Fibroblast of skin of left biceps (primary cell): ENCODE data around the gene ARID3C.

Experiments
- DNase-seq, 2 experiments: peaks; one replicate each; pipeline ENCODE4 v3.0.0-alpha.2; 2013; ENCODE audit warnings: low read depth in 2 of 2

ARID3C gene

DNA sequence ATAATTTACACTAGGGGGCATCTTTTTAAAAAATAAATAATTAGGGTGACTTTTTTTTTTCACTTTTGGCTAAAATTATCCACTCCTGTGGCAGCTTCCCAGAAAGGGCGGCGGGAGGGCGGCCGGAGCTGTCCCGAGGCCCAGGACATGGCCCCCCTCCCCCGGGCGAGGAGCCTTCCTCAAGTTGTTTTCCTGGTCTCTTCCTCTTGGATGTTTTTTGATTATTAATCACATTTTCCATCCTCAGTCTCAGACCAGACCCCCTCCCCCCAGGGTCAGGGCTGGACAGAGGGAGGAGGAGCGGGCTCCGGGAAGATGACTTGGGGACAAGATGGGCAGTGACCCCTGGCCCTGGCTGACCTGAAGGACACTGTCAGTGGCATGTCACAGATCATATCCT lies 34.7 kb downstream of the ARID3C start:
- no peak for DNase-seq

DNA sequence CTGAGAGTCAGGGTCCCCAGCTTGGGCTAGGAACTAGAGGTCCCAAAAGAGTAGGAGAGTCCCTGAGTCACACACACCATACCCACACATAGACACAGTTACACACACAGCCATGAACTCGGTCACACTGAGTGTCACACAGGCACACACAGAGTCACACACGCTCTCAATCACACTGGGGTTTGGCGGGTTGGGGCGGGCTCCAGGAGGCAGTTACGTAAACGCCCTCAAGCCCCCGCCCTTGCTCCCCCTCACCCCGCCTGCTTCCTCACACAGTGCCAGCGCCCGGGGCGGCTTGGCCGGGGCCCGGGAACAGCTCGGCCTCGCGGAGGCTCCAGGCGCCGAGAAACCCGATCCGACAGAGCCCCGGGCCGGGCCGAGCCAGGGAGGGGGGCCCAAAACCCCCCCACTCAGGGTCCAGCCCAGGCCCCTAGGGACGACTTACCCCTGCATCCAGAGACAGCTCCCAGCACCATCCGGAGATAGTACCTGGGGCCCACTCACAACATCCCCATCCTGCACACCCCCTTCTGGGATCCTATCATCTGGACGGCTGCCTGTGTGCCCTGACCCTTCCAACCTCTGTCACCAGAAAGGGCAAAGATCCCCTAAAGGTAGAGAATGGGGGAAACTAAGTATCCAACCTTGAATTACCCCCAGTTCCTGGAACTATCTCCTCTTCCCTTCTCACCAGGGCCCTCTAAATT lies 35.8 kb downstream of the ARID3C start:
- DNase-seq, result no peak

DNA sequence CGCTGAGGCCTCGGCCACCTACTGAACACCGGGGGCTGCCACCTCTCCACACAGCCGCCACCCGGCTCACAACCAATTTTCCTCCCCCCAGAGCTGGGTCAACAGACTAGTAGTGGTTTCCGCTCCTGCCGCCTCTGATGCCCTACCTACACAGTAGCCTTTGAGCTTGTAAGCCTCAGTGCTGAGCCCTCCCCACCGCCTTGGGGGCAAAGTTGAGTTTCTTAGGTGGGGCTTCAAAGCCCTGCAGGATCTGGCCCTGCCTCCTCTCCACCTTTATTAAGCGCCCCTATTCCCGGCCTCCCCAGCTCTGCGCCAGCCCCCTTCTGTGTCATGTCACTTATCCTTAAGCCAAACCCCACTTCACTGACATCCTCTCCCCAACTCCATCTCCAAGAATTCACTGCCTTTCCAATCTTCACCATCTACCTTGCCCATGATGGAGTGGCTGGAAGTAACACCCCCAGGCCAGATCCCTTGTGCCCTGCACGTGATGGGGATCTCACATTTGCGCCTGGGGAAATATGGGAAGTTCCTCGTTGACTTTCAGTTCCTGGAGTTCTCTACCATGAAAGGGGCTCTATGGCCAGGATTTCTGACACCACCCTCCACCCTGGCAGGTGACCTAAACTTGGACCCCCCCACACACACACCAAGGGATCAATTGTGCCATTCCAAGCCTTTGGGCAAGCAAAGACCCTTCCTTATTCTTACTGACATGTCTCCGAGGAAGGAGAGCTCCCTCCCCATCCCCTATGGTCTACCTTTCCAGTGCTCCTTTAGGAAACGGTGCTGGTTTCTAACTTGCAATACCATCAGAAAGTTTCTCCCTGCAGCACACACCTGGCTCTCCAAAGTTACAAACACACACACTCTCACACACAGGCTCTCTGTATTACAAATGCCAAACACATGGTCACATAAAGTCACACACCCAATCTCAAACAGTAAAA lies 36.7 kb downstream of the ARID3C start:
- DNase-seq, result no peak

DNA sequence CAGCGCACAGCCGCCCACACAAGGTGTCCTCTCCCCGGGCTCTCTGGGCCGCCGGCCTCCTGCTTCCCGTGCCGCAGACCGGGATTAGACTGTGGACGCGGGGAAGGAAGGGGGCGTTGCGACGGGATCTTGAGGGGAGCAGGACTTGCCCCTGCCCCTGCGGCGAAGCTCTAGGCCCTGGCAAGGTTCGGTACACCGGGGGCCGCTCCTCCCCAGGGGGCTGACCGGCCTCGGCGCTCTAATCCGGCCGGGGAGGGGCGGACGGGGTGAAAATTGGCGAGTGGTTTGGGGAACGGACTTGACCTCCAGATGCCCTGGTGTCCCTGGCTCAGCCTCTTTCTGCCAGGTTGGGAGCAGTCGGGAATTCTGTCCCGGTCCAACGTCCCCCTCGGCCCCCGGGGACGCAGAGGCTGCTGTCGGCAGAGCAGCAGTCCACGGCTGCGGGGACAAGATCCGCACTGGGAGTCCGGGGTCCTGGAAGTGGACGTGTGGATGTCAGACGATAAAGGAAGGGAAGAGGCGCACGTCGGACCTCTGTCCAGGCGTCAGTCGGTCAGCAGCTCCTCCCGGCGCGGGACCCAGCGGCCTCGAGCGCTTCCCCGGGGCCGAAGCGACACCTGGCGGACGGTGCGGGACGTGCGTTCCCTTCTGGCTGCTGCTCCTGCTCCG lies 37.5 kb downstream of the ARID3C start:
- DNase-seq, result no peak

DNA sequence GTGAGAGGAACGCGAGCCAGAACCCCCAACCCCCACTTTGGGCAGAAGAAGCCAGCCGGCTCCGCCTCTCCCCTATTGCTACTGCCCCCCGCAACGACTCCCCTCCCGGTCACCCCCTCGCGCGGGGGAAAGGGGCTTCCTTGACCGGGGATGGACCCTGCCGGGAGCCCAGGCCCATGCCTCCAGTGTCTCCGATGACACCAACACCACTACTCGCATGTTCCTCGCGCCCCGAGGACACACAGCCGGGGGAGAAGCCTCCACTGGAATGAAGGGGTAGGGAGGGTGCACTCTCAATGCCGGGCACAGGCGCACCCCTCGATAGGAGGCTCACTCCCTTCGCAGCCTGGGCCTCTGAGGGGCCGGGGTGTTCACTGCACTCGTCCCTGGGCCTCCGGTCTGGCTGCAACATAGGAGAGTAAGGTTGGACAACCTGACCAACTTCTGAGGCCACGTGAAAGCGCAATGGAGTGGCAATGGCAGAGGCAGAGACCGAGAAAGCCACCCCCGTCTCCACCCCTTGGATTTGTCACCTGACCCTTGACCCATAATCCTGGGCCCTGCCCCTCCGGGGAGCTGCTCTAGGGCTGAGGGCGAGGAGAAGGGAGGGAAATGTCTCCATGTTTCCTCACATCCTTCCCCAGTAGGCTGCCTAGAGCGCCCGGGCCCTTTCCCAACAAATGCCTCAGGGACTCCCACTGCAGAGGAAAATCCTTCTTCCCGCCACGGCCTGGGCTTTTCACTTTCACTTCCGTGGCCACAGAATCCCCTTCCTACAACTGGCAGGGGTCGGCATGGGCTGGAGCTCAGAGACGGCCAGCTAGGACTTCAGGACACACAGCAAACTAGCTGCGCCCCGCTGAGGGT lies 38.3 kb downstream of the ARID3C start:
- no peak for DNase-seq

DNA sequence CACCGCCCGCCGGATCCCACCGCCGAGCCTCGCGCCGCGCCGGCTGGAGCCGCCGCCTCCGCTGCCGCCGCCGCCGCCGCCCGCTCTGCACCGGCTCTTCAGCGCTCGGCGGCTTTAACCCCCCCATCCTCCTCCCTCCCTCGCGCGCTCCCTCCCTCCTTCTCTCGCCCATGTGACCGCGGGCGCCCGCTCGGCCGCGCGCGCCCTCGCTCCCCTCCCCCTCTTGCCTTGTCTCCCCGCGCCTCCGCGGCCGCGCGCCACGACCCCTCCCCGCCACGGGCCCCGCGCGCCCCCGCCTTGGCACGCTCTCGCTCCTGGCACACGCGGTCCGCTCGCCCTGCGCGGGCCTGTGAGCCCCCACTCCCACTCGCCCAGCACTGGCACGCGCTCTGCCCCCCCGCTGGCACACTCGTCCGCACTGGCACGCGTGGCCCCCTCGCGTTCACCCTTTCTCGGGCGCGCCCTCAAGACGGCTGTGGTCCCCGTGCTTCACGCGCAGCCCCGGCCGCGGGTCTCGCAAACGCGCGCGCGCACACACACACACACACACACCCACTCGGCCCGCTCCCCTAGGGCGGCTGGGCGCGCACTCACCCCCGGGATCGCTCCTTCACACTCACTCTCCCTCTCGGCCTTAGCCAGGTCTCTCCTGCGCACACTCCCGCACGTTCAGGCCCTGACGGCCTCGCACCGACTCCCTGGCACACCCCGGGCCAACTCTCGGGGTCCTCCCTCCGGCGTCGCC lies 39.1 kb downstream of the ARID3C start, which contains the start of gene CNTFR:
CNTFR (minus strand) TSS at position 89 of the 745 bp plus-strand sequence. CDS start 20,743 bp downstream, outside the sequence.
- no peak for DNase-seq

DNA sequence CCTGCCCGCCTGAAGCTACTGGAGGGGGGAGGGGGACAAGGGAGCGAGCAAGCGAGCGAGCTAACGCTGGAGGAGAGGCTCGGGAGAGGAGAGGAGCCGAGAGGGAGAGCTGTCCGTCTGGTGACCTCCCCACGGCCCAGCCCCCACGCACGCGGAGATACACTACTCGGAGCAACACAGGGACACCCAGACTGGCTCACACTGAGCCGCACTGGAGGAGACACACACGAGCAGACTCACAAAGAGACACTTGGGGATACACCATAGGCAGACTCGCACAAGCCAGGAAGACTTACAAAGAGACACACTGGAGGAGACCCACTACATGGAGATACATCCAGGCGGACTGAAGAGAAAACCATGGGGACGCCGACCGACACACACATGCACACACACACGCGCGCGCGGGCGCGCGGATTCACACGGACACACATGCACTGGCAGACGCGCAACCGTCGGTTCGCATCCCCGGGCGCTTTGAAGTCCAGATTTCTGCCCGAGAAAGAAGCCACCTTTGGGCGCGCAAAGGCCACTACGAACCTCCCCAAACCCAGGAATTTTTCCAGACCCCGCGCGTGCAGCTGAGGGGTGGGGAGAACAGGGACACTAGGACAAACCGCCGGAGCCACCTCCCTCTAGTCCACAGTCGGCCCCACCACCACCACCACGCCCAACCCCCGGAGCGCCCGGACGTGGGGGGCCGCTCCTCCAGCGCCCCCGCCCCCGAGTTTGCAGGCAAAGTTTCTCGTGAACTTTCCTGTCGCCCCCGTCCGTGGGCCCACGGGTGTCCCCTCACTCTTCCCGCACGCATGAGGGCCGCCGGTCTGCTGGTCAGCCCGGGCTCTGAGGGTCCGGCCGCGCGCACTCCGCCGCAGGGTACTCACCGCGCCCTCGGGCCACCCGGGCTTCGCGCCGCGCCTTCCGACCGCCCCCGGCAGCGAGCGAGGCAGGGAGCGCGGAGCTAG lies 39.9 kb downstream of the ARID3C start:
- no peak for DNase-seq

DNA sequence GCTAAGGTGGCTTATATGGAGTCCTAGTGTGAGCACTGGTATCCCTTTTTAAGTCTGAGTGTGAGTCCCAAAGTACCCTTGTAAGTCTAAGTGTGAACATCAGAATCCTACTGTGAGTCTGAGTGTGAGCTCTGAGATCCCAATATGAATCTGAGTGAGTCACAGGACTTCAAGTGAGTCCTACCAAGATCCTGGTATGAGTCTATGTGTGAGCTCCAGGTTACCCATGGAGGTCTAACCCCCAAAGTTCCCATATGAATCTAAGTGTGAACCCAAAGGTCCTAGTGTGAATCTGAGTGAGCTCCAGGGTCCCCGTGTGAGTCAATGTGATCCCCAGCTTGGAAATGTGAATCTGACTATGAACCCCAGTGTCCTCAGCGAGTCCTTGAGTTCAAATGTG lies 41.6 kb downstream of the ARID3C start:
- no peak for DNase-seq

DNA sequence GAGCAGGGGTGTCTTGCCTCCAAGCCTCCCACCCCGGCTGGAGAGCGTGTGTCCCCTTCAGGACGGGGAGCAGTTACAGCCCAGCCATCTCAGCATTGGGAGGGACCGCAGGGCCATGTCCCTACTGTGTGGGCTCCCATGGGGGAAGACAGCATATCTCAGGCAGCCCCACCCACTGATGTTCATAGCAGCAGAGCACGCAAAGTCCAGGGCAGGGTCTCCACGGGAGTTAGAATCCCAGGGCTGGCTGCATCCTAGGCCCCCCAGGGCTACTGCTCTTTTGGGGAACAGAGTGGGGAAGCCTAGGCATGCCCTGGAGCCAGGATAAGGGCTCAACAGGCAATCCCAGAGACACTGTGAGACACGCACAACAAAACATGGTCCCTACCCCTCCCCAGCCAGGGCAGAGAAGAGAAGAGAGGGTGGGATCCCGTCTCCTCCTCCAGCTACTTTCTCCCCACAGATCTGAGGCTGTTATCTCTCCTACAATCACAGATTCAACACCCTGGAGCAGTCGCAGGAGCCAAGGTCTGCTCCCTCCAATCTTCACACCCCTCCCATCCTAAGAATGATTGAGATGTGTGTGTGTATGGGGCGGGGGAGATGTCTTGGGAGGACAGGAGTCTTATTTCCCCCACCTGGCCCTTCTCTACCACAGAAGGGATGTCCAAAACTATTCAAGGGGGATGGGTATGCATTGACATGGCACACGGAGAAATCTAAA lies 42.8 kb downstream of the ARID3C start:
- no peak for DNase-seq

DNA sequence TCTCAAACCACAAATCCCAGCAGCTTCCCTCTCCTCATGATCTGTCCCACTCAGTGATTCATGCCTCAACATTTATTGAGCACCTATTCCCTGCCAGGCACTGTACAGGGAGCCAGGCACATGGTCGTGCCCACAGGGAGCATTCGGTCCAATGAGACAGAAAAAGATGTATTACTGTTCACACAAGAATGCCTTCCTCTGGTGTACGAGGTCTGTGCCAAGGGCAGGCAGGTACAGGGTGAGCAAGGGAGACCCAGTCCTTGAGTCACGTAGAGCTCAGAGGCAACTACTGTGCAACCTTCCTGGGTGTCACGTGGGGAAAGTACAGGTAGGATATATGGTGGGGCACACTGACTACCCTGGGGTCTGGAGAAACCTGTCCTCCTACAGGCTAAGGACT lies 43.9 kb downstream of the ARID3C start:
- DNase-seq, result no peak

DNA sequence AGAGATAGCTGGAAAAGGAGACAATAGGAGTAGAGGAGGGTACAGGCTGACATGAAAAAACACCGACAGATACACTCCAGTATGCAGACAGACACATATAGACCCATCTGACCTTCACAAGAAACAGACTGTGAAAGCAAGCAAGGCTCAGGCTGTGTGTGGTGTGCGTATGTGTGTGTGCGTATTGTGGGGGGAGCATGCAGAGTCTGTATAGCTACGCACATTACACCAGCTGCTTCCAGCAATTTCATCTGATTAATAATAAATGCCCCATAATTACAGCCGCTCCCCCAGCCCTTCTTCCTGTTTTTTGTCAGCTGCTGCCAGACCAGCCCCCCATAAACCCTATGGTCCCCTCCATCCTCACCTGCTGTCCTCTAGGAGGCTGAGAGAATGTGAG lies 46.1 kb downstream of the ARID3C start:
- DNase-seq, result no peak

DNA sequence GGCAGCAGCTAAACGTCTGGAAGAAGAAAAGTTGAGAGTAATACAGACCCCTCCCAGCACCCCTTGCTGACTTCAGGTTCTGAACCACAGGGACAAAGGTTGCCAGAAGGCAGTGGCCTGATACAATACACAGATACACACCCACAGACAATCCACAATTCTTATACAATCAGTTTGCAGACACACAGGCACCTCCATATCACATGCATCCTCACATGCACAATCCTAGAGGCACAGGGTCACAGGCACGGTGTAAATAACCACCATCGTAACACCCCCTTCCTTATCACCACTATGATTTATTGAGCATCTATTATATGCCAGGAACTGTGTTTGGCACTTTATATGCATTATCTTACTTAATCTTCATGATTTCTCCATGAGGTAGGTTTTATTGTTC lies 47.5 kb downstream of the ARID3C start:
- DNase-seq, result no peak

DNA sequence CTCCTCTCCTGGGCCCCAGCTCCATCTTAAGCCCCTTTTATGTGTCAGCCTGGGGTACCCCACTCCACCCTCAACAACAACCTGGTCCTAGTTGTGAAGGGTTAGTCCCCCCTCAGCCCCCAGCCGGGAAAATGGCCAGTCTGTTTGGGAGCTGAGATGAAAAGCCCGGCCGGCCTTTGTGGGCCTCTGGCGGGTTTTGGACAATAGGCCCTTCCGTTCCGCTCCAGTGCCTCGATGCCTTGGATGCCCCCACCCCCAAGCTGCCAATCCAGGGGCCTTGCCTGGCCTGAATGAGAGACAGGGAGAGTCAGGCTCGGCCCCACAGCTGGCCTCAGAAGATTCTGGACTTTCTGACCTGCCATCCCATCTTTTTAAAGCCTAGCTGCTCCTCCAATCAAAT lies 48.5 kb downstream of the ARID3C start:
- DNase-seq, result no peak

DNA sequence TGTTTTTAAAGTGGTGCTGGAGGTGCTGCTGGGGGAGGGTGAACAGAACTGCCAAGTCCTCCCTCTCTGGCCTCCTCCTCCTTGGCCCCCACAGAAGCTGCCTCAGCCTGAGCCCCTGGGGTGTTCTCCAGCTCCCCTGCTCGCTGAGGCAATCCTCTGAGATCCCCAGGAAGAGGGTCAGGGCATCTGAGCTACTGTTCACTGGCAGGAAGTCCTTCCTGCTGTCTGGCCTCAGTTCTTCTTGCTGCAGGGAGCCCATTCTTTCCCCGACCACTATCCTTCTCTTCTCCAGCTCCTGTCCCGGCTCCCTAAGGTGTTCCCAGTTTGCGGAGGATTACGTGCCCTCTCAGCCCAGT lies 49.1 kb downstream of the ARID3C start:
- no peak for DNase-seq

DNA sequence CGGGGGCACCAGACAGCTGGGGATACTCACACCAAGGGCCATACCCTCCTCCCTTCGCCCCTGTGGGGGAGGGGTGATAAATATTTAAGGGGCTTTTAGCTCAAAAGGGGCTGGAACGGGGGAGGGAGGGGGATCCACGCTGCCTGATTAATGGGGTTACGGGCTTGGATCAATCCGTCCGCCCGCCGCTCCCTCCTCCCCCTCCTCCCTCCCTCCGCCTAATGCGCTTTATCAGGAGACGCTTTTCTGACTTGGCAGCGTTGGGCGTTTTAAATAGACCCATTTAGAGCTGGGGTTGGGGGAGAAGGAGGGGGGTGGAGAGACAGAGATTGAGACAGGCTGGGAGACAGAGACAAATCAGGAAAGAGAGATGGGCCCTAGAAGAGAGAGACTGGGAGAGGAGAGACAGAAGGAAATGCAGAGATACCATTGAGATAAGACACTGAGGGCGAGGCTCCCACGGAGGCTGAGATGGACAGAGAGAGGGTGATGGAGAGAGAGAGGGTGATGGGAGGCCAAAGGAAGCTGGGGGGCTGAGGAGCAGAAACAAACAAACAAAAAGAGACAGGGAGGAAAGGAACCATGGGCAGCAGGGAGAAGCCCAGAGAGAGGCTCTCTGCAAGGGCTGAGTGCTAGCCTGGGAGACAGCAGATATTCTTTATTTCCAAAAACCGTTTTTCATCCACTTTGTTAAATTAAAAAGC lies 49.6 kb downstream of the ARID3C start:
- no peak for DNase-seq

DNA sequence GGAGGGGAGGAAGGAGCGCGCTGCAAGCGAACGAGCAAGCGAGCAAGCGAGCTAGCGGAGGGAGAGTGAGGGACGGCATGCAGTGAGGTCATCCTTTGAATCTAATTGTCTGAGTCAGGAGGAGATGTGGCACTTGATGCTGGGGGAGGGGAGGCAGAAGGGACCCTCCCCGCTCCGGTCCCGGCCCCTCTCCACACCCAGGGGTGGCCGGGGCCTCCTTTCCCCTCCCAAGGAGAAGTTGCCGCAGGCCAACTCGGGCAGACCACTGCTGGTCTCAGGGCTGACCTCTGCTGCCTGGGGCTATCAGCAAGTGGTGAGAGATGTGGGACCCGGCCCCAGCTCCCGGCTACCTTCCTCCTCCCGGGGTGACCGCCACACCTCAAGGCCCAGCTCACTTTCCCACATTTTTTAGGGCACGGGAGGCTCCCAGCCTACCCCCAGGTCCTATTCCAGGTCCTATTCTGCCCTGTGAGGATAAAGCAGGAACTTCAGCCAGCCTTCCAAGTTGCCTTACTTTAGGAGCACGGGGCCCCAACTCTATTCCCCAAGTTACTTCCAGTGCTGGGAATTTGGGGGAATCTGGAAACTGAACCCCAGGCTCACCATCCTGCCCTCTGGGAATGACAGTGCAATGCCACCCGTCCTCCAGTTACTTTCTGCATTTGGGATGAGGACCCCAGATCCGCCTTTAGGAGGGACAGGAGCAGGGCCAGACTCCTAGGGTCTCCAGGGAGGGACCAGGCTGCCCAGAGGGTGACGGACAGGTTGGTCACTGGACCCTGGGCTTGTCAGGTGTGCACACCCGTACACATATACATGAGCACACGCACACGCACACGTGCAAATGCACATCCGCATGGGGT lies 50.4 kb downstream of the ARID3C start:
- DNase-seq, result peak; percentile 33 to 42
